ENCODE measurements around the gene ZNF430.

Gene ZNF430

GRCh38 chr19:21101521-21102242 lies 81.2 kb downstream of the ZNF430 start:
- no peak for DNase-seq
- intact Hi-C loops (cut with DNase I): no loop called here

- DNase-seq: no peak
Observed at GRCh38 chr19:21109116-21109515, 88.7 kb downstream of the ZNF430 start.

More at GRCh38 chr19:21109116-21109515, 88.7 kb downstream of the ZNF430 start:
- intact Hi-C loops (cut with DNase I): no loop called here
